Activated naive CD4-positive, alpha-beta T cell treated with Interleukin-2 at 50 U/mL for 16 hours (primary cell): ENCODE data around the gene STARD7.
A peak's percentile ranks its signal among the peaks of the same experiment; 100 is the strongest.
"Not testable (repeated sequence)": the region's sequence is repeated elsewhere in the genome, so short reads cannot be mapped to it uniquely, and the experiment has no call there.

Experiments
- DNase-seq: peaks from one replicate; pipeline ENCODE4 v3.0.0-alpha.2; 2020

STARD7 gene

DNA sequence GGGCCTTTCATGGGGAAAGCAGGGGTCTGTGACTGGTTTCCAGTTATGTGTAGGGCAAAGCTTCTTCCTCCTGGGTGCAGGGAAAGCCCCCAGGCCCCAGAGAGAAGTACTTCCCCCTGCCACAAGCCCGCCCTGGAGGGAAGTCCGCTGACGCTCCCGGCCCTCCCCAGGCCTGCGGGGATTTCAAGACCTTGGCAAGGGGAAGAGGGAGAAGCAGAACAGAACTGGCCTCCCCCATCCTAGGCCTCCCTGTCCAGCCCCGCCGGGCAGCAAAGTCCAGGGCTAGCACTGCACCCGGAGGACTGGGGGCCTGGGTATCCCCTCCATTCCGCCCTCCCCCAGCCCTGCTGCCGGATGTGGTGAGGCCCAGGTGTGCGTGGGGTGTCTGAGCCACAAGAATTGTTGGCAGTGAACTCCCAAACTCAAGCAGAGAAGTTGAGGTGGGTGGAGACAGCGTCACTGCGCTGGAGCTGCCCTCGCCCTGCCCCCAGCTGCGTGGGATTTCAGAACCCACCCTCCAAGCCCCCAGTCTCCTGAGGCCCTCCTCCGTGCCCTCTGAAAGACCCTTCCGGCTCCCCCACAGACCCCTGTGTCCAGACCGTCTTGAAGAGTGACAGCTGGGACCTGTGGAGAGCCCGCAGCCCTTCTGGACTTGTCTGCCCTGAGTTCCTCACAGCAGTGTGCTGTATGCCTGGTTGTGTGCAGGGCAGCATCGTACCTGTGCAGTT is 62.3 kb downstream of the STARD7 start:
- DNase-seq, result peak; percentile 93

DNA sequence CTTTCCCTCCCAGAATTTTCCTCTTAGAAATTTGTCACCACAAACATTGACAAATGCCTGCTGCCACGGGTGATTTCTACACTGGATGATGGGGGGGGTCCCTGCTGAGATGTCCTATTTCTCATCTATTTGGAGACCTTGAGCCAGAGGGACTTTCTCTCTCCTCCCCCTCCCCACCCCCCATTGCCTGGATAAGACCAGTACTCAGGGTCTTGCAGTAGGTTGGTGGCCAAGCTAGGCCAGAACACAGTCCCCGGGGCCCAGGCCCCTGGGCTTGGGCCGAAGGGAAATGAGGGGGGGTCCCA is 62.8 kb downstream of the STARD7 start:
- DNase-seq, result no peak

DNA sequence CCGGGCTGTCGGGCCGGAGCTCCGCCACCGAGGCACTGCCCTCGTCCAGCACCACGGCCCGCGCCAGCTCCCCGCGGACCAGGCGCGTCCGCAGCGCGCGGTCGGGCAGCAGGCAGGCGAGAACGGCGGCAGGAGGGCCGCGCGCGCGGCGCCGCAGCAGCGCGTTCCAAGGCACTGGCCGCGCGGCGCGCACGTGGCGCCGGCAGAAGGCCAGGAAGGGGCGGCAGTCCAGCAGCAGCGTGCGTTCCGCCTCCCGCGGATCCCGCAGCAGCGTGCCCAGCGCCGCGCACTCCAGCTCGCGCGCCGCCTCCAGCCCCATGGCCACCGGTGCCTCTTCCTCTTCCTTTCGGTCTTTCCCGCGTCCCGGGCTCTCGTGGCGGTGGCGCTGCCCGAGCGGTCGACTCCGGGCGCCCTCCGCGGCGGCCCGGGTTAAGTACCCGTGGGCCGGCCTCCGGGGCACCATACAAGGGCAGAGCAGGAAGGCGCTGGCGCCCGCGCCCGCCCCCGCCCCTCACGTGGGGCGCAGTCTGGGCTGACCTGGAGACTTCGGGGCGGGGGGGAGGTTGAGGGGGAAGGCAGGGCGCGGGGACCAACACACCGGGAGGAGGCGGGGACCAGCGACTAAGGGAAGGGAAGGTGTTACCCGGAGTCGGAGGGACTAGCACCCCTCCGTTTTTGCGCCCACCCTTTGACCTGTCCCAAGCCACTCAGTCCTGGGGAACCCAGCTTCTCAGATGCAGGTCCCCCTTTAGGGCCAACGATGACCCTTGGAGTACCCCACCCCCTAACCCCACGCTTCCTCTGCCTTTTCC is 63.4 kb downstream of the STARD7 start, which contains the start of gene DUSP2:
Gene DUSP2 (minus strand): TSS at position 405 of the 812 bp plus-strand sequence. CDS start 86 bp downstream, at position 319.
- peak; percentile 91 for DNase-seq

DNA sequence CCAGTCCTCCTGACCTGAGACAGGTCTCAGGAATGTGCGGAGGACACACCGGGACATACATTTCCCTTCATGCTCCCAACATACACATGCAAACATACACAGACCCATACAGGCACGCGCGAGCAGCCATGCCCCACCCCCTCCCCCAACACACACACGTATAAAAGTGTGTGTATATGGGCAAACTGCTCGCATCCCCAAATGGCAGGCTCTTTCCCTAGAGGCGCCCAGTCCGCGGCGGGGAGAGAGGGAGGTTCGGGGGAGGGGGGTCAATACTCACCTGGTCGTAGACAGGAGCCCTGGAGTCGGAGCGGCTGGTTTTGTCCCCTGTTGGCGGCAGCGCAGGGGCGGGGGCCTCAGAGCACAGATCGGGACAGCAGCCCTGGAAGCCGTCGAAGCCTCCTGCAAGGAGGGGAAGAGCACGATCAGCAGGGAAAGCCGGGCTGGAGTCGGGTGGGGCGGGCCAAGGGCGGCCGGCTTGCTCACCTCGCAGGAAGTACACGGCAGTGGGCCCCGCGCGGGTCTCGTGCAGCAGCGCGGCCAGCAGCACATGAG is 64.1 kb downstream of the STARD7 start:
- peak; percentile 57 for DNase-seq

DNA sequence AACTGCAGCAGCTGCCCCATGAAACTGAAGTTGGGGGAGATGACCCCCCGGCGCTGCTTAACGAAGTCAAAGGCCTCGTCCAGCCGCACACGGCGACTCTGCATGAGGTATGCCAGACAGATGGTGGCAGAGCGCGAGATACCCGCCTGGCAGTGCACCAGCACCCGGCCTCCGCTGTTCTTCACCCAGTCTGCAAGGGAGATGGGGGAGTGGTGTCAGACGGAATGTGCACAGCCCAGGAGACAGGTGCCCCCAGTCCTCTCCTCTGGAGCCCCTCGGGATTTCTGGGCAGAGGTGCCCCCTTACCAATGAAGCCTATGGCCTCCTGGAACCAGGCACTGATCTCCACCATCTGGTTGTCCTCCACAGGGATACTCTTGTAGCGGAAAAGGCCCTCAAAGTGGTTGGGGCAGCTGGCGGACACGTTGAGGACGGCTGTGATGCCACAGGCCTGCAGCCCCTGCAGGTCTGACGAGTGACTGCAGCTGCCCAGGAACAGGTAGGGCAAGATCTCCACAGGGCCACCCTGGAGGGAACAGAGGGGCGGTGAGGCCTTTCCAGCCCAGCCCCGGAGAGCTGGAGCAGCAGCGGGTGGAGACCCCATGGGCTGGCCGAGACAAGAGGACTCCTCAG is 64.7 kb downstream of the STARD7 start:
- DNase-seq, result peak; percentile 48

DNA sequence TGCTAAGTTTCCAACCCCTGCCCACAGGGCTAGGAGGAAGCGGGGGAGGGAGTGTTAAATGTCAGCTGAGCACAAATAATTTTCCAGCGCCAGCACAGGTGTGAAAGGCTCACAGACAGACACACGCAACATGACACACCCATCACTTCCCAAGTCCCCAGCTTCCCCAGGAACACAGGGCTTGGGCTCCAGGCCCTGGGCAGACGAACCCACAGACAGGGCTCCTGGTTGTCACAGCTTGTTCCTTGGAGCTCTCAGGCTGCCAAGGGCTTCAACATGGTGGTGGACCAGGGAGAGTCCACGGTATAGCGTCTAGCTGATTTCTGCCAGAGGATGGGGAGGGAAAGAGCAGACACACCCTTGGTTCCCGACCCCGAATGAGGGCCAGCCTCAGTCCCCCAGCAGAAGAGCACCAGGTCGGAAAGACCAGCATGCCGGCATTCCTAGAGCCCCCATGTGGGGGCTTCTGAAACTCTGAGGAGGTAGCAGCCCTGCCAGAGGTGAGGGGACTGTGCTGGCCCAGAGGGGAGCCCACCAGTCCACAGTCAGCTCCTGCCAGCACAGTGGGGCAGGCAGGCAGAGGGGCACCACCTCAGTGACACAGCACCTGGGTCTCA is 65.3 kb downstream of the STARD7 start:
- peak; percentile 45 for DNase-seq

DNA sequence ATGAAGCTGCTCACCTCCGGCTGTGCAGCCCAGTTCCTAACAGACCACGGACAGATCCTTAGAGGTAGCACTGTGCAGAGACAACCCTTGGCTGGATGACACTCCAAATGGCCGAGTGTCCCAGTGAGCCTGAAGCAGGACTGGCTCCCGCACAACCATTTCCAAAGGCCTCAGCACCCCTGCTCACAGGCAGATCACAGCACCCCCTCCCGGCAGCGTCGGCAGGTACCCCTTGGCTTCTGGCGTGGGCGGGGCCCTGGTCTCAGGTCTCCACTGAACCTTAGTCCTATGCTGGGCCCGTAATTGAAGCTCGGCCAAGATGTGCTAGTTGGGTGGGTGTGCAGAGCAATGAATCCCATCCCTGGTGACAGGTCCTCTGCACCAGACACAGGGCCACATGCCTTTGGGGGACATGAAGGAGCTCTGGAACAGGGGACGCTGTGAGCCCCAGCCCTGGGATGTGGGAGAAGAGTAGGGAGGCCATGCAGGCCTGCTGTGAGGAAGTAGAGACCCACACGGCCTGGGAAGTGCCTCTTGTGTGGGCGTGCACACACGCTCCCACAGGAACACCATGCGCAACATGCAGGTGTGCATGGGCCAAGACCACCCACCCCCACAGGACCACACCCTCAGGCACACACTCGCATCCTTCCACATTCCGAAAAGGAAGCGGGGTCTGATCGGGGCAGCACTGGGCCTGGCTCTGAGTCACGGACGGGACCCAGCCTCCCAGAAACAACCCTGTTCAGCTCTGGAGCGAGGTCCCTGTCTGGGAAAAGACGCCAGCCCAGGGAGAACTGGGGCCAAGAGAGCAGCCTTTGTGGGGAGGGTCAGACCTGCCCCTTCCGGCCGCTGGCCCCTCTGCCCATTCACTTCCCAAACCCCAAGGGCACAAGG is 66.2 kb downstream of the STARD7 start:
- peak; percentile 80 for DNase-seq

DNA sequence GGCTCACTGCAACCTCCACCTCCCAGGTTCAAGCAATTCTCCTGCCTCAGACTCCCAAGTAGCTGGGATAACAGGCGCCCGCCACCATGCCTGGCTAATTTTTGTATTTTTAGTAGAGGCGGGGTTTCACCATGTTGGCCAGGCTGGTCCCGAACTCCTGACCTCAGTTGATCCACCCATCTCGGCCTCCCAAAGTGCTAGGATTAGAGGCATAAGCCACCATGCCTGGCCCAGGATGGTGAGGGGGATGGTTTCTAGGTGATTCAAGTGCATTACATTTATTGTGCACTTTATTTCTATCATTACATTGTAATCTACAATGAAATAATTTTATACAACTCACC is 67.0 kb downstream of the STARD7 start:
- DNase-seq, result not testable (repeated sequence)

DNA sequence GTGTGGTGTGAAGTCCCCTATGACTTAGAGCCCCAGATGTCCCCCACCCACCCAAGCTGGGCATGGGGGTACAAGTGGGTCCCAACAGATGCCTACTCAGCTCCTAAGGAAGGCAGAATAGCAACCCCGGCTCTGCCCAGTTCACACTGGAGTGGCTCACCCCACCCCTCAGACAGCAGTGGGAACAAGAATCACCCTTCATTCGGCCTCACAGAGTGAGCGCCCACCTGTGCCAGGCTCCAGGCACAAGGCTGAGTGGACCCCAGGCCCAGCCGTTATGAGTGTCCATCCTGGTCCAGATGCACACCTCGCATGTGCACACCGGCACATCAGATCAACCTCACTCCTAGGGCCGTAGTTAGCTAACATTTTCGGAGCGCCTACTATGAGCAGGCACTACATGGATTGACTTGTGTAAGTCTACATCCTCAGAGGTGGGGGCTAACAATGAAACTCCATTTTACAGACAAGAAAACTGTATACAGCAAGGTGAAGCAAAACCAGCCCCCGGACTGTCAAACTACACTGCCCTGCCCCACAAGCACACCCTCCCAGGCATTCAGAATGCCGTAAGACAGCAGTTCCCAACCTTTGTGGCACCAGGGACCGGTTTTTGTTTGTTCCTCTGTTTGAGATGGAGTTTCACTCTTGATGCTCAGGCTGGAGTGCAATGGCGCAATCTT is 67.5 kb downstream of the STARD7 start:
- no peak for DNase-seq

DNA sequence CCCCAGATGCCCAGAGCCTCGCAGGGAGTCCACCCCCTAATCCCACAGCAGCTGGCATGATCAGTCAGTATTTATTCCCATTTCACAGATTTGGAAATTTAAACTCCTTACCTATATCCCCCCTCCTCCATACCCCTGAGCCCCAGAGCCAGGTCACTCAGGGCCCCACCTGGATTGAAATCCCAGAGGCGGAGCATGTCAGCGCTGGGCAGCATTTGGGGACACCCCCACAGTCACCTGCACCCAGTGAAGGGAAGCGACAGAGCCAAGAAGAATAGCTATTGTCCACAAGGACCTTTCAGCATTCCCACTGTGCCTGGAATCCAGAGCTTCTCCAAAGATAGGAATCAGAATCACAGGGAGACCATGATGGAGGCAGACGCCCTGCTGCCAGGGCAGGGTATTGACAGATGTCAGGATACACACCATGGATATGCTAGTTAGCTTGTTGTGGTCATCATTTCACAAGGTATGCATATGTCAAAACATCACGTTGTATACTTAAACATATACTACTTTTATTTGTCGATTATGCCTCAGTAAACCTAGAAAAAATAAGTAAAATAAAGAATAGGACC is 69.4 kb downstream of the STARD7 start:
- DNase-seq, result no peak

DNA sequence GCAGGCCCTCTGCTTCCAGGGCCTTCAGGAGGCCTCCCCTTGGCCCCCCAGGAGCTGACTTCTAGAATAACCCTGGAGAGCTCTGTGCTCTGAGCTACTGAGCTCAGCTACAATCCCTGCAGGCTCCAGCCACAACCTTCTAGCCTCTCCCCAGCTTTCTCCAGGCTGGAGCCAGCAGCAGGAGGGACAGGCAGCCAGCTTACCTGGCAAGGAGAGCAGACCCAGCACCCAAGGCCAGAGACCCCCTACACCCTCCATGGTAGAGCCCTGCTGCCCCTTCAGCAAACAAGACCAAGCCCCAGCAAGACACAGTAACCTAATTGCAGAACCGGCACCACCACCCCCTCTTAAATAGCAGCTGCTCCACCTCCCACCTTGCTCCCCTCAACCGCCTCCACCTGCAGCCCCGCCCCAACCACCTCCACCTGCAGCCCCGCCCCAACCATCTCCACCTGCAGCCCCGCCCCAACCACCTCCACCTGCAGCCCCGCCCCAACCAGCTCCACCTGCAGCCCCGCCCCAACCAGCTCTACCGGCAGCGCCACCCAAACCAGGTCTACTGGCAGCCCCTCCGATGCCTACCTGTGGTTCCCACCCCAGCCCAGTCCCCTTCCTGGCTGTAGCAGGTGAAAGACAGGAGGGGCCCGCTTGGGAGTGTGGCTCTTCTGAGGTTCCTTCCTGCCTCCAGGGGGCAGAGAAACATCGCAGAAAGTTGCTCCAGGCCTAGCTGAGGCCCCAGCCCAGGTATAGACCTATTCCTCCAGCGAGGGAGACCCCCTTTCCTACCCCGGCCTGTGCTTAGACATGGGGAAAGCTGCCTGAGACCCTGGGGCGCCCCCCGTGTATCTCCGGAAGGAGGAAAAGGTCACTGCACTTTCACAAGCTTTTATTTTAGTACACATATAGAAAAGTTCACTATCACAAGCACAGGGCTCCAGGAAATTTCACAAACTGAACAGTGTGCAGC is 70.2 kb downstream of the STARD7 start, which contains the start of gene ASTL:
Gene ASTL (minus strand): TSS at position 324 of the 967 bp plus-strand sequence. CDS start 66 bp downstream, at position 258.
- DNase-seq, result peak; percentile 65

DNA sequence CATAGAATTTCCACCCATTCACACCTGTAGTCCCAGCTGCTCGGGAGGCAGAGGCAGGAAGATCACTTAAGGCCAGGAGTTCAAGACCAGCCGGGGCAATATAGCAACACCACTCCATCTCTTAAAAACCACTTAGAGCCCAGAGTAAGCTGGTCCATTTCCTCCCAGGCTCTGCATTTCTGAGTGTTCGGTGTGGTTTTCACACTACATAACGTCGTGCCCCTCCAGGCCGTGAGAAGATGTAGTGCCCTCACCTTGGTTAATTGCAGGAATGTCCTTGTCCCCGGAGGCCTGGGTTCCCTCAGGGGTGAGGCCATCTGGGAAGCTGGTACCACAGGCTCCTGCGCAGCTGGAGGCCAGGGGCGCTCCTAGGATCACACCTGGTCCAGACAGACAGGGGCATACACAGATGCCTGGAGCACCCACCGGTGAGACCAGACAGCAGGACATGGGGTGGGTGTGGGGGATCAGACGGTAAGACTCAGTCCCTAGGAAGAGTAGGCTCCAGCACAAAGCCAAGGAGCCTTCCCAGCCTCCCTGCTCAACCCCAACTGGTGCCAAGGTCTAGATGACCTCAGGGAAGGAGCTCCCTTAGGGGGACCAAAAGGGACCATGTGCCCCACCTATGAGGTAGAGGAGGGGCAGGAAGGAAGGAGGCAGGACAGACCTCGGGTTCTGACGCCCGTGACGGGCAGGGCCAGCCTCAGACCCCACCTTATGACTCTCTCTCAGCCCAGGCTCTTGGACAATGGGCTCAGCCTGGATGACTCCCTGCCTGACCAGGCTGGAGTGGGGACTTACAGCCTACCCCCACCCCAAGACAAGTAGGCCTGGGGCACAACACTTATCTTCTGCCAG is 71.1 kb downstream of the STARD7 start:
- no peak for DNase-seq

DNA sequence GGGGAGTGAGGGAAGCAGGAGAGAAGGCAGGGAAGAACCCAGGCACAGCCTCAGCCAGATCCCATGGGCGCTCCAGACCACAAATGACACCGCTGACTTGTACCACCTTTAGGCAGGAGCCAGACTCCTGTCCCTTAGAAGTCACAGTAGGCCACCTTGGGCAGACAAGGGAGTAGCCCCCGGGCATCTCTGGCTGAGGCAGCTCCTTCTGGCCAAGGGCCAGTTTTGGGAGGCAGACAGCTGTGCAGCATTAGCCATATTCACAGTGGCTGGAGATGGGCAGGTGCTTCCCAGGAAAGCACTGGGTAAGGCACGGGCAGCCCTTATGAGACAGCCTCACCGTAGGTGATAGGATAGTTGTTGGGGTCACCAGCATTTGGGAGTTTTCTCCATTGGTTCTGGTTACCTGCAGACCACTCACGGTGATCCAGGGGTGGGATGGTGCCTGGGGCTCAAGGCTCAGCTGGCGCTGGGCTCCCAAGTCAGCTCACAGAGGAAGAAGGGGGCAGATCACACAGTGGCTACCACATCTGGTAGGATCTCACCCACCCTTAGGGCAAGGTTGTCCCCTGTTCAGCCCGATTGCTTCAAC is 72.4 kb downstream of the STARD7 start:
- DNase-seq, result no peak

DNA sequence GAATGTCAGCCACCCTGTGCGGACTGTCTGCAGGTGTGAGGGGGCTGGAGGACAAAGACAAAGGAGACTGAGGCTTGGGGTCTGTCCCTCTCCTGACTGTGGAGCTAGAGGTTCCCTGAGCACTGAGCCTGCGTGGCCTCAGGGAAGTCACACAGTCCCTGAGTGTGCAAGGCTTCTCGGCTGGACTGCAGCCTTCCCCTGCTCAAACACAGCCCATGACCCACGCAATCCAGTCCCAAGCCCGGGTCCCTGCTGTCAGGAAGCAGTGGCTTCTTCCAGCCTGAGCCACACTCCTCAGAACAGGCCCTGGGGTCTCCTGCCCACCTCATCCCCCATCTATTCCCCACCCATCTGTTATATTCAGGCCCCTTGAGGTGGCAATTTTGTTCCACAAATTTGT is 73.0 kb downstream of the STARD7 start:
- no peak for DNase-seq

DNA sequence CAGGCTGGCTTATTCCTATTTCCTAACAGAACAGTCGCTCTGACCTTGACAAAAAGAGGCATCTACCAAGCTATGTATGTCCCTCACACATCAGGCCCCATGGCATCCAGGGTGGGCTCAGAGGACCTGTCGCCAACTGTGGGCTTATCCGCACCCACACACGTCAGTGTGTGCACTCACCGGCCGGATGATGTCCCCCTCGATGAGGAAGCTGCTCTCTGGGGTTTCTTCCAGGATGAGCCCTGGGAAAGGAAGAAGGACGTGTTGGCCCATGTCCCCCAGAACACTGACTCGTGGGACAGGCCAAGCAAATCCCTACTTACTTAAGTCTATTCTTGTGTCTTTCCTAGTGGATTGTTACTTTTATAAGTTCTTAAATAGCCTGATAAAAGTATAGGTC is 73.5 kb downstream of the STARD7 start:
- no peak for DNase-seq
